HG03175 (cell line): ENCODE results near the gene TOR4A.

Experiments used
- ATAC-seq: cut with Tn5 transposase; IDR thresholded peaks from one replicate; pipeline ENCODE4 v1.9.1; 2021; ENCODE audit warnings: mild to moderate bottlenecking, moderate library complexity; ENCODE audit not compliant: unreplicated experiment

Gene TOR4A

GRCh38 chr9:137331929-137332328 lies 54.4 kb downstream of the TOR4A start:
- no peak for ATAC-seq
